GM21825 (cell line): ENCODE measurements around the gene MYO9A.
"Not testable (repeated sequence)": the region's sequence is repeated elsewhere in the genome, so short reads cannot be mapped to it uniquely, and the experiment has no call there.

Source experiments
- ATAC-seq: cut with Tn5 transposase; IDR thresholded peaks from one replicate; pipeline ENCODE4 v1.9.1; 2021; ENCODE audit warnings: mild to moderate bottlenecking, moderate library complexity; ENCODE audit not compliant: unreplicated experiment

MYO9A gene

GRCh38 chr15:71889947-71890346, 228.0 kb downstream of the MYO9A start:
- no peak for ATAC-seq

- no peak for ATAC-seq
These were observed 228.6 kb downstream of the MYO9A start for GRCh38 chr15:71889385-71889784.

- peak; percentile 61 for ATAC-seq
These were observed 229.2 kb downstream of the MYO9A start for GRCh38 chr15:71888797-71889196.

- ATAC-seq = no peak
These were observed 232.6 kb downstream of the MYO9A start for GRCh38 chr15:71885390-71885789.

GRCh38 chr15:71883447-71883846, 234.5 kb downstream of the MYO9A start:
- ATAC-seq = no peak

GRCh38 chr15:71880276-71880675, 237.7 kb downstream of the MYO9A start:
- ATAC-seq = no peak

- no peak for ATAC-seq
These were observed 243.7 kb downstream of the MYO9A start for GRCh38 chr15:71874245-71874644.

GRCh38 chr15:71858232-71858631, 259.7 kb downstream of the MYO9A start:
- ATAC-seq = not testable (repeated sequence)

- no peak for ATAC-seq
These were observed 264.4 kb downstream of the MYO9A start for GRCh38 chr15:71853543-71853942.

- ATAC-seq = no peak
These were observed 273.0 kb downstream of the MYO9A start for GRCh38 chr15:71844916-71845315.

GRCh38 chr15:71841563-71841962, 276.4 kb downstream of the MYO9A start:
- ATAC-seq = no peak

GRCh38 chr15:71830981-71831380, 287.0 kb downstream of the MYO9A start:
- no peak for ATAC-seq

- no peak for ATAC-seq
These were observed 291.8 kb downstream of the MYO9A start for GRCh38 chr15:71826196-71826595.

- no peak for ATAC-seq
These were observed 292.8 kb downstream of the MYO9A start for GRCh38 chr15:71825021-71825730.

GRCh38 chr15:71823801-71824200, 294.1 kb downstream of the MYO9A start:
- no peak for ATAC-seq

- ATAC-seq = no peak
These were observed 294.9 kb downstream of the MYO9A start for GRCh38 chr15:71822890-71823630.

- no peak for ATAC-seq
These were observed 296.3 kb downstream of the MYO9A start for GRCh38 chr15:71821547-71822129.

GRCh38 chr15:71820127-71820526, 297.8 kb downstream of the MYO9A start:
- no peak for ATAC-seq

GRCh38 chr15:71817351-71817750, 300.6 kb downstream of the MYO9A start:
- no peak for ATAC-seq

GRCh38 chr15:71815301-71815700, 302.6 kb downstream of the MYO9A start:
- ATAC-seq = no peak

GRCh38 chr15:71813723-71814470, 304.1 kb downstream of the MYO9A start:
- no peak for ATAC-seq
